GM19372 (cell line): ENCODE measurements around the gene METTL25B.

Experiments
- ATAC-seq: cut with Tn5 transposase; IDR thresholded peaks from one replicate; pipeline ENCODE4 v1.9.1; 2021; ENCODE audit warnings: mild to moderate bottlenecking, low read depth, moderate library complexity; ENCODE audit not compliant: unreplicated experiment

METTL25B gene

GRCh38 chr1:156700736-156701531 lies 27.3 kb upstream of the METTL25B start:
- ATAC-seq, result no peak

- no peak for ATAC-seq
Measured at GRCh38 chr1:156703336-156703735, 24.9 kb upstream of the METTL25B start.

- ATAC-seq, result no peak
Measured at GRCh38 chr1:156703741-156704140, 24.5 kb upstream of the METTL25B start.

GRCh38 chr1:156704166-156704711 lies 24.0 kb upstream of the METTL25B start:
- ATAC-seq, result no peak

- ATAC-seq, result no peak
Measured at GRCh38 chr1:156704930-156705320, 23.3 kb upstream of the METTL25B start.

- ATAC-seq, result no peak
Measured at GRCh38 chr1:156705321-156705917, 22.9 kb upstream of the METTL25B start, which contains the start of gene CRABP2. CRABP2 (minus strand) TSS chr1:156705583; CDS start chr1:156705446, 137 bp downstream.

GRCh38 chr1:156705918-156706656 lies 22.2 kb upstream of the METTL25B start:
- no peak for ATAC-seq

GRCh38 chr1:156706657-156707416 lies 21.4 kb upstream of the METTL25B start:
- no peak for ATAC-seq

GRCh38 chr1:156707417-156708217 lies 20.7 kb upstream of the METTL25B start:
- no peak for ATAC-seq

GRCh38 chr1:156708218-156708661 lies 20.0 kb upstream of the METTL25B start:
- ATAC-seq, result no peak

- ATAC-seq, result no peak
Measured at GRCh38 chr1:156709031-156709430, 19.2 kb upstream of the METTL25B start.

GRCh38 chr1:156709757-156710489 lies 18.3 kb upstream of the METTL25B start:
- no peak for ATAC-seq

- no peak for ATAC-seq
Measured at GRCh38 chr1:156711011-156711817, 17.1 kb upstream of the METTL25B start.

- ATAC-seq, result no peak
Measured at GRCh38 chr1:156712626-156713025, 15.6 kb upstream of the METTL25B start.

- no peak for ATAC-seq
Measured at GRCh38 chr1:156714830-156715229, 13.4 kb upstream of the METTL25B start.

GRCh38 chr1:156717351-156717750 lies 10.9 kb upstream of the METTL25B start:
- no peak for ATAC-seq

GRCh38 chr1:156721131-156721530 lies 7.1 kb upstream of the METTL25B start:
- no peak for ATAC-seq

- no peak for ATAC-seq
Measured at GRCh38 chr1:156721535-156721934, 6.7 kb upstream of the METTL25B start.
